ENCODE measurements around the gene DLL3.

DNA sequence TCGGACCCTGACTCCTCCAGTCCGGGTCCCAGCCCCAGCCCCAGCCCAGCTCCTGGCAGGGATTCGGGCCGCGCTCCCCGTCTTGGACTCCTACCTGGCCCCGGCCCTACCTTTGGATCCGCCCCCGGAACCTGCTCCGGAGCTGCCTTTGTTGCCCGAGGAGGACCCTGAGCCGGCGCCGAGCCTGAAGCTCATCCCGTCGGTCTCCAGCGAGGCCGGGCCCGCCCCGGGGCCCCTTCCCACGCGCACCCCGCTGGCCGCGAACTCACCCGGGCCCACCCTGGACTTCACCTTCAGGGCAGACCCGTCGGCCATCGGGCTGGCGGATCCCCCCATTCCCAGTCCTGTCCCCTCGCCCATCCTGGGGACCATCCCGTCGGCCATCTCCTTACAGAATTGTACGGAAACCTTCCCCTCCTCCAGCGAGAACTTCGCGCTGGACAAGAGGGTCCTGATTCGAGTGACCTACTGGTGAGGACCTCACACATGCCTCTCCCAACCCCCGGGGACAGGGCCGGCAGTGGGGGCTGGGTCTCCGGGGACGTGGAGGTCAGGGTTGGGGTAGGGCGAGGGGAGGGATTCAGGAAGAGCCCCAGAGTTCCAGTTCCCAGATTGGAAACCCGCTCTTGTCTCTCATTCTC is 16.9 kb downstream of the DLL3 start:
- TF ChIP-seq BHLHE40 (IDR thresholded peaks at IDR 0.05; ENCODE audit: borderline replicate concordance) (no peak), ARNT (IDR thresholded peaks at IDR 0.05) (no peak), L3MBTL2 (conservative IDR thresholded peaks at IDR 0.05) (no peak), ZNF384 (IDR thresholded peaks at IDR 0.05) (no peak), SP1 (IDR thresholded peaks at IDR 0.05) (no peak)
- TF ChIP-seq, protein P1, sequence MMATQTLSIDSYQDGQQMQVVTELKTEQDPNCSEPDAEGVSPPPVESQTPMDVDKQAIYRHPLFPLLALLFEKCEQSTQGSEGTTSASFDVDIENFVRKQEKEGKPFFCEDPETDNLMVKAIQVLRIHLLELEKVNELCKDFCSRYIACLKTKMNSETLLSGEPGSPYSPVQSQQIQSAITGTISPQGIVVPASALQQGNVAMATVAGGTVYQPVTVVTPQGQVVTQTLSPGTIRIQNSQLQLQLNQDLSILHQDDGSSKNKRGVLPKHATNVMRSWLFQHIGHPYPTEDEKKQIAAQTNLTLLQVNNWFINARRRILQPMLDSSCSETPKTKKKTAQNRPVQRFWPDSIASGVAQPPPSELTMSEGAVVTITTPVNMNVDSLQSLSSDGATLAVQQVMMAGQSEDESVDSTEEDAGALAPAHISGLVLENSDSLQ (IDR thresholded peaks at IDR 0.05): no peak

Data from HEK293T (cell line).